ENCODE results near the gene TSC22D4.
A peak's percentile ranks its signal among the peaks of the same experiment; 100 is the strongest.

The TSC22D4 gene

DNA sequence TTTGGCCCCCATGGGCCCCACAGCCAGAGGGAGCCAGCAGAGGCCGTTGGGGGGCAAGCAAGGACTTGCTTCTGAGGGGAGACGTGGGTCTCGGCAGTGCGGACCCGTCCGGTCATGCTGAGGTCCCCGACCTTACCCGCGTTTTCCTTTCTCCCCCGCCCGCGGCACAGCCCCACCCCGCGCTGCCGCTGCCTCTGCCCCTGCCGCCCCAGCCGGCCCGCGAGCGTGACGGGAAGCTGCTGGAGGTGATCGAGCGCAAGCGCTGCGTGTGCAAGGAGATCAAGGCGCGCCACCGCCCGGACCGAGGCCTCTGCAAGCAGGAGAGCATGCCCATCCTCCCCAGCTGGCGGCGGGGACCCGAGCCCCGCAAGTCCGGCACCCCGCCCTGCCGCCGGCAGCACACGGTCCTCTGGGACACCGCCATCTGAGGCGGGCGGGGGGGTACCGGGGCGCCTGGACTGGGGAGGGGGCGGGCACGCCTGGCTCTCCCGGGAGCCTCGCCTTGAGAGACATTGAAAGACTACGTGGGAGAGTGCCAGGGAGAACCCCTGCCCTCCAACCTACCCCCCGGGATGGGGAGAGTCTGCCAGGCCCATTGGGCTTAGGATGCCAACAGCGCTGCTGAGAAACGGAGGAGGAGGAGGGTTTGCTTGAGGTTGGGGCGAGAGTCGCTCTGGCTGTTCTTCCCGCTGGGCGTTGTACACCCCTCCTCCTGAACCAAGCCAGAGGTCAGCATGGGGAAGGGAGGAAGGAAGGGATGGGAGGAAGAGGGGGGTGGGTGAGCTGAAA lies 14.7 kb upstream of the TSC22D4 start:
- TF ChIP-seq, protein P1, sequence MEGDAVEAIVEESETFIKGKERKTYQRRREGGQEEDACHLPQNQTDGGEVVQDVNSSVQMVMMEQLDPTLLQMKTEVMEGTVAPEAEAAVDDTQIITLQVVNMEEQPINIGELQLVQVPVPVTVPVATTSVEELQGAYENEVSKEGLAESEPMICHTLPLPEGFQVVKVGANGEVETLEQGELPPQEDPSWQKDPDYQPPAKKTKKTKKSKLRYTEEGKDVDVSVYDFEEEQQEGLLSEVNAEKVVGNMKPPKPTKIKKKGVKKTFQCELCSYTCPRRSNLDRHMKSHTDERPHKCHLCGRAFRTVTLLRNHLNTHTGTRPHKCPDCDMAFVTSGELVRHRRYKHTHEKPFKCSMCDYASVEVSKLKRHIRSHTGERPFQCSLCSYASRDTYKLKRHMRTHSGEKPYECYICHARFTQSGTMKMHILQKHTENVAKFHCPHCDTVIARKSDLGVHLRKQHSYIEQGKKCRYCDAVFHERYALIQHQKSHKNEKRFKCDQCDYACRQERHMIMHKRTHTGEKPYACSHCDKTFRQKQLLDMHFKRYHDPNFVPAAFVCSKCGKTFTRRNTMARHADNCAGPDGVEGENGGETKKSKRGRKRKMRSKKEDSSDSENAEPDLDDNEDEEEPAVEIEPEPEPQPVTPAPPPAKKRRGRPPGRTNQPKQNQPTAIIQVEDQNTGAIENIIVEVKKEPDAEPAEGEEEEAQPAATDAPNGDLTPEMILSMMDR (IDR thresholded peaks at IDR 0.05; ENCODE audit: low read depth, low read length): no peak
- DNase-seq (ENCODE audit: low read depth): peak; percentile 68
- no peak overlapping the region for H3K4me3 ChIP-seq (ENCODE audit: low read depth, low read length)

DNA sequence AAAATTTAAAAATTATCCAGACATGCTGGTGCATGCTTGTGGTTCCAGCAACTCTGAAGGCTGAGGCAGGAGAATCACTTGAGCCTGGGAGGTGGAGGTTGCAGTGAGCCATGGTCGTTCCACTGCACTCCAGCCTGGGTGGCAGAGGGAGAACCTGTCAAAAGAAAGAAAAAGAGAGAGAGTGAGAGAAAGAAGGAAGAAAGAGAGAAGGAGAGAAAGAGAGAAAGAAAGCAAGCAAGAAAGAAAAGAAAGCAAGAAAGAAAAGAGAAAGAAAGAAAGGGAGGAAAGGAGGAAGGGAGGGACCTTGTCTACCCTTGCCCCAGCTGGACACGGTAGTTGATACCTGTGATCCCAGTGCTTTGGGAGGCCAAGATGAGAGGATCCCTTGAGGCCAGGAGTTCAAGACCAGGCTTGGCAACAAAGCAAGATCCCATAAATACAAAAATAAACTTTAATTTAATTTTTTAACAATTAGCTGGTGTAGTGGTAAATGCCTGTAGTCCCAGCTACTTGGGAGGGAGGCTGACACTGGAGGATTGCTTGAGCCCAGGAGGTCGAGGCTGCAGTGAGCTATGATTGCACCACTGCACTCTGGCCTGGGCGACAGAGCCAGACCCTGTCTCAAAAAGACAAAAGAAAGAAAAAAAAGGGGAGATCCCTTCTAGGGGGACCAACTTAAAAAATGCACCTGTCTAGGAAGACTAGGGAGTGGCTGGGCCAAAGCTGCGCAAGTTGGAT lies 13.9 kb upstream of the TSC22D4 start:
- no peak for DNase-seq (ENCODE audit: low read depth)
- TF ChIP-seq, protein P1 (IDR thresholded peaks at IDR 0.05; ENCODE audit: low read depth, low read length): no peak
- TF ChIP-seq, protein P2, sequence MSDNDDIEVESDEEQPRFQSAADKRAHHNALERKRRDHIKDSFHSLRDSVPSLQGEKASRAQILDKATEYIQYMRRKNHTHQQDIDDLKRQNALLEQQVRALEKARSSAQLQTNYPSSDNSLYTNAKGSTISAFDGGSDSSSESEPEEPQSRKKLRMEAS (IDR thresholded peaks at IDR 0.05; ENCODE audit: low read depth, low read length): no peak
- TF ChIP-seq POLR2A (IDR thresholded peaks at IDR 0.05; ENCODE audit: extremely low read depth, insufficient read length): no peak
- no peak for TF ChIP-seq MYC (IDR thresholded peaks at IDR 0.05; ENCODE audit: low read depth, low read length)
- H3K4me3 ChIP-seq (ENCODE audit: low read depth, low read length): no peak overlapping the region

DNA sequence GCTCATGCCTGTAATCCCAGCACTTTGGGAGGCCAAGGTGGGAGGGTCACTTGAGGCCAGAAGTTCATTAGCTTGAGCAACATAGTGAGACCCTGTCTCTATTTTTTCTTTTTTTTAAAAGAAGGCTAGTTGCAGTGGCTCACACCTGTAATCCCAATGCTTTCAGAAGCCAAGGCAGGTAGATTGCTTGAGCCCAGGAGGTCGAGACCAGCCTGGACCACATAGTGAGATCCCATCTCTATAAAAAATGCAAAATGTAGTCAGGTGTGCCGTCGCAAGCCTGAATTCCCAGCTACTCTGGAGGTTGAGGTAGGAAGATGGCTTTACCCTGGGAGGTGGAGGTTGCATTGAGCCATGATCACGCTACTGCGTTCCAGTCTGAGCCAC lies 12.2 kb upstream of the TSC22D4 start:
- no peak overlapping the region for H3K4me3 ChIP-seq (ENCODE audit: low read depth, low read length)
- DNase-seq (ENCODE audit: low read depth): no peak
- TF ChIP-seq, protein P1 (IDR thresholded peaks at IDR 0.05; ENCODE audit: low read depth, low read length): no peak
- TF ChIP-seq MYC (IDR thresholded peaks at IDR 0.05; ENCODE audit: low read depth, low read length): no peak
- TF ChIP-seq, protein P2 (IDR thresholded peaks at IDR 0.05; ENCODE audit: low read depth, low read length): no peak
- TF ChIP-seq POLR2A (IDR thresholded peaks at IDR 0.05; ENCODE audit: extremely low read depth, insufficient read length): no peak

DNA sequence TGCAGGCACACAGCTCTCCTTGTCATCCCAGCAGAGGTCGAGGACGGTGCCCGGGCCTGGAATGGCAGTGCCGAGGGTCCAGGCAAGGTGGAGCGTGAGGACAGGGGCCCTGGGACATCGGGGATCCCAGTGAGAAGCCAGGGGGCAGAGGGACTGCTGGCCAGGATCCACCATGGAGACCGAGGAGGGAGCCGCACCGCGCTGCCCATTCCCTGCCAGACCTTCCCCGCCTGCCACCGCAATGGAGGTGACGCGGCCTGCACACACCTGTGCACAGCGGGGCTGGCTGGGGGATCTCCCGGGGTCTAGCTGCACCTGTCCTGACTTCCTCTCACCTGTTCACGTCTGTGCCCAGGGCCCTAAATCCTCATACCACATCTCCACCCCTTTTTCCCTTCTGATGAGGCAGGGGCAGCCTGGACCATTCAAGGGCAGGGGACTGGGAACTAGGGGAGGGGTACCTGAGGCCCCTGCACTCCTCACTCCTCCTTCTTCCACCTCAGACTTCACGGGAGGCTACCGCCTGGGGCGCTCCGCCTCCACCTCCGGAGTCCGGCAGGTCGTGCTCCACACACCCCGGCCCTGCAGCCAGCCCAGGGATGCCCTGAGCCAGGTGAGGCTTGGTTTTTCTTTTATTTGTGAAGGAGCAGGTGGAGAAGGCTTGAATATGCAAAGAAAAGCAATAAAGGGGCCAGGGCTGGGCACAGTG lies 11.6 kb upstream of the TSC22D4 start:
- no peak overlapping the region for H3K4me3 ChIP-seq (ENCODE audit: low read depth, low read length)
- TF ChIP-seq, protein P2 (IDR thresholded peaks at IDR 0.05; ENCODE audit: low read depth, low read length): no peak
- TF ChIP-seq, protein P1 (IDR thresholded peaks at IDR 0.05; ENCODE audit: low read depth, low read length): no peak
- TF ChIP-seq MYC (IDR thresholded peaks at IDR 0.05; ENCODE audit: low read depth, low read length) (no peak), POLR2A (IDR thresholded peaks at IDR 0.05; ENCODE audit: extremely low read depth, insufficient read length) (no peak)
- no peak for DNase-seq (ENCODE audit: low read depth)

DNA sequence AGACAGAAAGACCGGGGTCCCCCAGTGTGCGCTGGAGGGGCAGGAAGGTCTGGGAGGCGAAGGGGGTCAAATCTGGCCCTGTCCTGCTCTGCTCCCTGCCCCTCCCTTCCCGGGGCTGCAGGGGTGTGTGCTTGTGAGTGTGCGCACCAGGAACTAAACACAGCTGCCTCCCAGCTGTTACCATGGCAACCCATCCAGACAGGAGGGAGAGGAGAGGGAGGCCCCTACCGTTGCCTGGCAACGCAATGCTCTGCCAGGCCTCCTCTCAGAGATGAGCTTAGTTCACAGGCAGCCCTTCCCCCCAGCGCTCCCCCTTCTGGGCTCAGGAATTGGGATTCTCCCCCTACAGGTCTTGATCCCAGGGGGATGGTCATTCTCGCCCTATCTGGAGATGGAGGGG lies 10.8 kb upstream of the TSC22D4 start:
- peak; percentile 84 for DNase-seq (ENCODE audit: low read depth)

More for the DNA sequence above, 10.8 kb upstream of the TSC22D4 start:
- no peak overlapping the region for H3K4me3 ChIP-seq (ENCODE audit: low read depth, low read length)
- TF ChIP-seq, protein P2 (IDR thresholded peaks at IDR 0.05; ENCODE audit: low read depth, low read length): no peak
- TF ChIP-seq MYC (IDR thresholded peaks at IDR 0.05; ENCODE audit: low read depth, low read length) (no peak), POLR2A (IDR thresholded peaks at IDR 0.05; ENCODE audit: extremely low read depth, insufficient read length) (no peak)
- TF ChIP-seq, protein P1 (IDR thresholded peaks at IDR 0.05; ENCODE audit: low read depth, low read length): no peak
